ENCODE measurements around the gene MAGOHB.
A peak's percentile ranks its signal among the peaks of the same experiment; 100 is the strongest.
"Not testable (repeated sequence)": the region's sequence is repeated elsewhere in the genome, so short reads cannot be mapped to it uniquely, and the experiment has no call there.

The MAGOHB gene

DNA sequence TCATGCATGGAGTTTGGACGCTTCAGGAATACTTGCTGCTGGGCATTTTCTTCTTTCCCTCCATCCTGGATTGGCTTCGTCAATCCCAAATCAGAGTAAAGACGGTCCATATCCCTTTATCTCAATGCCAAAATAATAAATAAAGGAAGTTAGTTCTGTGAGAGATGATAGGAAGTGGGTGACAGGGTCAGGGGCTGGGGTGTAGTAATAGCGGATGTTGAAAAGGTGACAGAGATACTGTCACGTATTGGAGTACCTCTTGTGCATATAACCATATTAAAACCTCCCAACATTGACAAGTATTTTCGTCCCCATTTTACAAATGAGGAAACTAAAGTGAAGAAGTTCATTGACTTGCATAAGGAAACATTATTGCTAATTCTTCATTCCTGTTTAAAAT, 12.4 kb downstream of the MAGOHB start:
- TF ChIP-seq, protein P1, sequence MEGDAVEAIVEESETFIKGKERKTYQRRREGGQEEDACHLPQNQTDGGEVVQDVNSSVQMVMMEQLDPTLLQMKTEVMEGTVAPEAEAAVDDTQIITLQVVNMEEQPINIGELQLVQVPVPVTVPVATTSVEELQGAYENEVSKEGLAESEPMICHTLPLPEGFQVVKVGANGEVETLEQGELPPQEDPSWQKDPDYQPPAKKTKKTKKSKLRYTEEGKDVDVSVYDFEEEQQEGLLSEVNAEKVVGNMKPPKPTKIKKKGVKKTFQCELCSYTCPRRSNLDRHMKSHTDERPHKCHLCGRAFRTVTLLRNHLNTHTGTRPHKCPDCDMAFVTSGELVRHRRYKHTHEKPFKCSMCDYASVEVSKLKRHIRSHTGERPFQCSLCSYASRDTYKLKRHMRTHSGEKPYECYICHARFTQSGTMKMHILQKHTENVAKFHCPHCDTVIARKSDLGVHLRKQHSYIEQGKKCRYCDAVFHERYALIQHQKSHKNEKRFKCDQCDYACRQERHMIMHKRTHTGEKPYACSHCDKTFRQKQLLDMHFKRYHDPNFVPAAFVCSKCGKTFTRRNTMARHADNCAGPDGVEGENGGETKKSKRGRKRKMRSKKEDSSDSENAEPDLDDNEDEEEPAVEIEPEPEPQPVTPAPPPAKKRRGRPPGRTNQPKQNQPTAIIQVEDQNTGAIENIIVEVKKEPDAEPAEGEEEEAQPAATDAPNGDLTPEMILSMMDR (IDR thresholded peaks at IDR 0.05; ENCODE audit: low read depth, low read length) = no peak
- no peak for DNase-seq (ENCODE audit: extremely low read depth, low read depth)

DNA sequence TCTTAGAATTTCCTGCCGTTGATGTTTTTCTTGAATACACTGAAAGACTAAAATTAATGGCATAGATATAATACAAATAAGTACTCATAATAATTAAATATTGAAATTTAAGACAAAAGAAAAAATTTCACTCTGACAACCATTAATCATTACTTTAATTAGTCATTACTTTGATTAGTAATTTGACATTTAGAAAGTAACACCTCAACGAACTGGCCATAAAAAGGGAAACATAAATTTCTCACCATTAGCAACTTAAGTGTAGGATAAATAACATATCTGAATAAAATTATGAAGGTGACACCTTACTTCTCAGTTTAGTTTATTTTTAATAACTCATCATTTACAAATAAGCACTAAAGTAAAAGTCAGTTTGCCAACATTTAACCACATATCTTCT, 17.5 kb downstream of the MAGOHB start:
- TF ChIP-seq, protein P1 (IDR thresholded peaks at IDR 0.05; ENCODE audit: low read depth, low read length) = no peak
- DNase-seq (ENCODE audit: extremely low read depth, low read depth) = no peak

DNA sequence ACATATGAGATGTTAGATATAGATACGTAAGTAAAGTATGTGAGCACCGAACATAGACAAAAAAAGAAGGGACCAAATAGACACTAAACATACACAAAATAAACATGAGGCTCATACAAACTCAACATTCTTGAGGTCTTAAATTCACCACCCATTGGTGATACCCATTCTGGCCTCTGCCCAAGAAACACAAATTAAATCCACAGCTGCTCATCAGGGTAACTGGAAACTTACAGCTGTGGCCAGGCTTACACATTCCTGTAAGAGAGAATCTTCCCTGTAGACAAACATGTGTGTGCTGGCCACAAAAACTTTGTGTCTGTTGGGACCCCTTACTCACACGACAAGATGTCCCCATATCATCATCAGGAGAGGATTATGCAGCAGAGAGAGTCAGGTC, 22.4 kb downstream of the MAGOHB start:
- no peak for DNase-seq (ENCODE audit: extremely low read depth, low read depth)
- TF ChIP-seq, protein P1 (IDR thresholded peaks at IDR 0.05; ENCODE audit: low read depth, low read length) = no peak

DNA sequence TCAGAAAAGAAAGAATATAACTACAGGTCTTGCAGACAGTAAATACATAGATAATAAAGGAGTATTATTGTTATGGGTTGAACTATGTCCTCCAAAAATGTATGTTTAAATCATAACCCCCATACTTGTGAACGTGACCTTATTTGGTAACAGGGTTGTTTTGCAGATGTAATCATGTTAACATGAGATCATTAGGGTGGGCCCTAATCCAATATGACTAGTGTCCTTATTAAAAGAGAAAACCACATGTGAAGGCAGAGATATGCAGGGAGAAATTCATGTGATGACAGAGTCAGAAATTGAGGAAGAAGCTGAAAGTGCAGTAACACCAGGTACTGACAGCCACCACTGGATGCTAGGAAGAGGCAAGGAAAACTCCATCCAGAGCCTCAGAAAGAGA, 29.0 kb downstream of the MAGOHB start:
- DNase-seq (ENCODE audit: extremely low read depth, low read depth) = no peak
- TF ChIP-seq, protein P1 (IDR thresholded peaks at IDR 0.05; ENCODE audit: low read depth, low read length) = no peak

DNA sequence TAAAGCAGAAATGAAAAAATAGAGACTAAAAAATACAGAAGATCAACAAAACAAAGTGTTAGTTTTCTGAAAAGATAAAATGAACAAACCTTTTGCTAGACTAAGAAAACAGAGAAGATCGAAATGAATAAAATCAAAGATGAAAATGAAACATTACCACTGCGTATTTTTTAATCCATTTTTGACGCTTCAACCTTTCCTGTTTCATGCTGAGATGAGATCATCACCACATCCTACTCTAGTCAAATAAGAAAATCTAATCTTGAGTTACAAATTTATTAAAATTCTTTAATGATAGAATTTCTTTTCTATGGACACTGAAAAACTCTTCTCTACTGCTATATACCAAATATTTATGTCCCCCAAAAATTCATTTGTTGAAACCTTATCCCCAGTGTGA, 30.7 kb downstream of the MAGOHB start:
- no peak for DNase-seq (ENCODE audit: extremely low read depth, low read depth)
- TF ChIP-seq, protein P1 (IDR thresholded peaks at IDR 0.05; ENCODE audit: low read depth, low read length) = no peak

DNA sequence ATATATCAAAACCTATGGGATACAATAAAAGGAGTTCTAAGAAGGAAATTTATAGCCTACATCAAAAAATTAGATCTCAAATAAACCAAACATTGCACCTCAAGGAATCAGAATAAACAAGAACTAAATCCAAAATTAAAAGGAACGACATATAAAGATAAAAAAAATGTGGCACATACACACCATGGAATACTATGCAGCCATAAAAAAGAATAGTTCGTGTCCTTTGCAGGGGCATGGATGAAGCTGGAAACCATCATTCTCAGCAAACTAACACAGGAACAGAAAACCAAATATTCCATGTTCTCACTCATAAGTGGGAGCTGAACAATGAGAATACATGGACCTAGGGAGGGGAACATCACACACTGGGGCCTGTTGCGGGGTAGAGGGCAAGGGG, 31.3 kb downstream of the MAGOHB start:
- not testable (repeated sequence) for DNase-seq (ENCODE audit: extremely low read depth, low read depth)

DNA sequence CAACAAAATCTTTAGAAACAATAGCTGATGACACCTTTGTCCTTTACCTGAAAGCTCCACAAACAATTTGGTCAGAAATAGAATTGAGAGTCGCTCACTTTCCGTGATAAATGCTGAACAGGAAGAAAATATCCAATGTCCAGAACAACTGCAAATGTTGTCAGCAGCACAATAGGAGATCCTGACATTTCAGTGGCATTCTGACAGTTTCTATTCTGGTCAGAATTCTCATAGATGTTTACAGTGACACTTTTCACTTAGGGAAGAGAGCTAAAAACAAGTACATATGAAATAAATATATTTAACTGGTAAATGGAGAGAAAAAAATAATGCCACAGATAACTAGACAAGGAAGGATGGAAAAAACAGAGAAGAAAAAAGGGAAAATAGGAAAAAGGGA, 39.1 kb downstream of the MAGOHB start:
- no peak for DNase-seq (ENCODE audit: extremely low read depth, low read depth)
- TF ChIP-seq, protein P1 (IDR thresholded peaks at IDR 0.05; ENCODE audit: low read depth, low read length) = no peak

DNA sequence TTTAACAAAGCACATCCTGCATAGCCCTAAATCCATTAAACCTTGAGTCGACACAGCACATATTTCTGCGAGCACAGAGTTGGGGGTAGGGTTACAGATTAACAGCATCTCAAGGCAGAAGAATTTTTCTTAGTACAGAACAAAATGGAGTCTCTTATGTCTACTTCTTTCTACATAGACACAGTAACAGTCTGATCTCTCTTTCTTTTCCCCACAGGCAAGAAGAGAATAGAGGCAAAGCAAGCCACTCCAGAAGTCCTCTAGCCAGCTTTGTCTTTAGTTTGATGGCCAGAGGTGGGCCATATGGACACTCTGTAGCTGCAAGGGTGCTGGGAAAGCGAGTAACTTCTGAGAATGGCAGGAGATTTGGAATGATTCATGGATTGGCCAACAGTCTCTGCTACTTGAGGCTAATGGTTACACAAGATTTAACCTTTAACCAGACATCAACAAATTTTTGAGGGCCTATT, 41.4 kb downstream of the MAGOHB start:
- DNase-seq (ENCODE audit: extremely low read depth, low read depth) = peak; percentile 49

DNA sequence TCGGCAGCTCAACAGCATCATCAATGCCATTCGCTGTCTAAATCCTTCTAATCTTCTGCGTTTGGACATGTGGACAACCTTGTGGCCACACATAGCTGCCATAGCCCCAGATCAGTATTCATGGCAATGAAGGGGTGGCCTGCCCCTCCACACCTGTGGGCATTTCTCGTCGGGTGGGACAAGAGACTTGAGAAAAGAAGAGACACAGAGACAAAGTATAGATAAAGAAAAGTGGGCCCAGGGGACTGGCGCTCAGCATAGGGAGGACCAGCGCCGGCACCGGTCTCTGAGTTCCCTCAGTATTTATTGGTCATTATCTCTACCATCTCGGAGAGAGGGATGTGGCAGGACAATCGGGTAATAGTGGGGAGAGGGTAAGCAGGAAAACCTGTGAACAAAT, 42.3 kb downstream of the MAGOHB start:
- DNase-seq (ENCODE audit: extremely low read depth, low read depth) = no peak
- TF ChIP-seq, protein P1 (IDR thresholded peaks at IDR 0.05; ENCODE audit: low read depth, low read length) = no peak

Data from AG09319 (cell line).